ENCODE data around the gene RHOJ.
"Not testable (repeated sequence)": the region's sequence is repeated elsewhere in the genome, so short reads cannot be mapped to it uniquely, and the experiment has no call there.

The RHOJ gene

DNA sequence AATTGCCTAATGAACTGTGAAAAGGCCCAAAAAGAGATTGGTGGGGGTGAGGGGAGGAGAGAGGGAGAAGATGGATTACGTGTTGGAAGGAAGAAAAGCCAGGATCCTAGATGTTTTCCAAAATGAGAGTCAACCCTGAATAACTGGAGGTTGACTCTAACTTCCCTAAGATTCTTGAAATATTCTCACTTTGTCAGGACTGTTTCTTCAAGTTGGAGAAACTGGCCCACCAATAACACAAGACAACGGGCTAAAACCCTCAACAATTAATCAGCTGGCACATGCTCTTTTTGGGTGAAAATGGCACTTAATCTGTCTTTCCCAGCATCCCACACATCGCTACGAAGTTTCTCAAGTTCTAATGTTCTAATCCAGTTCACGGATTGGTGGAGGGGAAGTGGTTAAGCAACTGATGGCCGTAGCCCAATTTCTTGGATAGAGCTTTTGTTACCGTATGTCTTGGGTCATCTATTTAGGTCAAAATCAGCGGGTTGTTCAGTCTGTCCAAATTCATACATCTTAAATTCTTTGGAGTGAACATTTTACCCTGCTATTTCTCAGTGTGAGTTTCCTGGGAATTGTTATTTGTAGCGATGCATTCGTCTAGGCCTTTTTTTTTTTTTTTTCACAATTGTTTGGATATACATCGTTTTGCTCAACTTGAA, 65.5 kb downstream of the RHOJ start:
- Mint-ChIP-seq H3K9me3 (ENCODE audit: low read depth) (no peaks in the 10 kb centered on the region), H3K4me1 (ENCODE audit: low read depth) (no peaks in the 10 kb centered on the region), H3K36me3 (no peaks in the 10 kb centered on the region), H3K4me3 (no peak overlapping the region), H3K27ac (no peak overlapping the region), H3K27me3 (peaks cover 8% of the 10 kb centered on the region)

GRCh38 chr14:63273129-63273528, 68.9 kb downstream of the RHOJ start:
- peaks cover 3% of the 10 kb centered on the region for H3K27me3 Mint-ChIP-seq
- no peak overlapping the region for H3K27ac Mint-ChIP-seq
- no peaks in the 10 kb centered on the region for H3K9me3 Mint-ChIP-seq (ENCODE audit: low read depth)
- no peaks in the 10 kb centered on the region for H3K36me3 Mint-ChIP-seq
- H3K4me1 Mint-ChIP-seq (ENCODE audit: low read depth): no peaks in the 10 kb centered on the region
- H3K4me3 Mint-ChIP-seq: no peak overlapping the region

GRCh38 chr14:63273717-63274655, 69.7 kb downstream of the RHOJ start:
- Mint-ChIP-seq H3K9me3 (ENCODE audit: low read depth) (no peaks in the 10 kb centered on the region), H3K36me3 (no peaks in the 10 kb centered on the region), H3K4me3 (no peak overlapping the region), H3K27ac (no peak overlapping the region), H3K27me3 (peaks cover 2% of the 10 kb centered on the region), H3K4me1 (ENCODE audit: low read depth) (no peaks in the 10 kb centered on the region)

- Mint-ChIP-seq H3K4me3 (no peak overlapping the region), H3K27me3 (peaks cover 4% of the 10 kb centered on the region), H3K36me3 (no peaks in the 10 kb centered on the region), H3K4me1 (ENCODE audit: low read depth) (no peaks in the 10 kb centered on the region), H3K9me3 (ENCODE audit: low read depth) (no peaks in the 10 kb centered on the region), H3K27ac (no peak overlapping the region)
These were observed 71.4 kb downstream of the RHOJ start for GRCh38 chr14:63275611-63276010.

GRCh38 chr14:63276016-63276415, 71.8 kb downstream of the RHOJ start:
- no peak overlapping the region for H3K4me3 Mint-ChIP-seq
- no peaks in the 10 kb centered on the region for H3K9me3 Mint-ChIP-seq (ENCODE audit: low read depth)
- peaks cover 4% of the 10 kb centered on the region for H3K27me3 Mint-ChIP-seq

DNA sequence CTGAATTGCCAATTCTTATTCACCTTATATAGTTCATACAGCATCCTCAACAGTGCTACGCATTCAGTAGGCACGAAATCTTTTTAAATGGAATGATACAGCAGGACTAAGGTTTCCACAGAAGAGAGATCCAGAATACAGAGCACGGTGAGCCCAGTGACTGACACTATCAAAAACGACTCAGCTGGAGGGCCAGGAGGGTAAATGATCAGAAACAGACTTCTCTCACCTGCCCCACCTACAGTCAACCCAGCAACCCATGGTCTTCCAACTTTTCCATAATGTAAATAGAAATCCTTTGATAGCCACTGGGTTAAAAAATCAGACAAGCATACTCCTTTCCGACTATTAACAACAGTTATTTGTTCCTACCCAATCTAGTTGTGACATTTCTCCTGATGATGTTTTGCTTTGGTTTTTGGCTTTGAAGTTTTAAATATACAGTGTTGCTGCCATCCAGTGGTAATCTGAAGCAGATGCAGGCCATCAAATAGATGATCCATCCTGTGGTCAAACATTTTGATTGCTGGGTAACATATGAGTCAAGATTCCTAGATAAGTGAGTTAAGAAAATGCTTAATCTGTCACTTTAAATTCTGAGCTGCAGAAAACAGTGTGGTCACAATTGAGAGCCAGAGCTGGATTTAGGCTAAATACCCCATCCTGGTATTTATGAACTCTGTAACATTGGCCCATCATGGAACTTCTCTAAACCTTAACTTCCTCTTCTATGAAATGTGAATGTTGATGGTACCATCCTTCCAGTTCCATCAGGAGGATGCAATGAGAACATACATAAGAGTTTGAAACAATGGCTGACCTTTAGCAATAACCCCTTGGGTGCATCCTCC, 72.5 kb downstream of the RHOJ start:
- Mint-ChIP-seq H3K27me3 (peaks cover 4% of the 10 kb centered on the region), H3K36me3 (no peaks in the 10 kb centered on the region), H3K4me1 (ENCODE audit: low read depth) (no peaks in the 10 kb centered on the region), H3K27ac (no peak overlapping the region), H3K4me3 (no peak overlapping the region), H3K9me3 (ENCODE audit: low read depth) (no peaks in the 10 kb centered on the region)

More at GRCh38 chr14:63276016-63276415, 71.8 kb downstream of the RHOJ start:
- Mint-ChIP-seq H3K4me1 (ENCODE audit: low read depth) (no peaks in the 10 kb centered on the region), H3K36me3 (no peaks in the 10 kb centered on the region), H3K27ac (no peak overlapping the region)

GRCh38 chr14:63277591-63278183, 73.4 kb downstream of the RHOJ start:
- Mint-ChIP-seq H3K9me3 (ENCODE audit: low read depth) (no peaks in the 10 kb centered on the region), H3K36me3 (no peaks in the 10 kb centered on the region), H3K27ac (no peak overlapping the region), H3K27me3 (peaks cover 2% of the 10 kb centered on the region), H3K4me3 (no peak overlapping the region), H3K4me1 (ENCODE audit: low read depth) (no peaks in the 10 kb centered on the region)

- not testable (repeated sequence) for H3K4me3 Mint-ChIP-seq; H3K9me3 Mint-ChIP-seq (ENCODE audit: low read depth); H3K4me1 Mint-ChIP-seq (ENCODE audit: low read depth)
These were observed 75.7 kb downstream of the RHOJ start for GRCh38 chr14:63279933-63280332.

DNA sequence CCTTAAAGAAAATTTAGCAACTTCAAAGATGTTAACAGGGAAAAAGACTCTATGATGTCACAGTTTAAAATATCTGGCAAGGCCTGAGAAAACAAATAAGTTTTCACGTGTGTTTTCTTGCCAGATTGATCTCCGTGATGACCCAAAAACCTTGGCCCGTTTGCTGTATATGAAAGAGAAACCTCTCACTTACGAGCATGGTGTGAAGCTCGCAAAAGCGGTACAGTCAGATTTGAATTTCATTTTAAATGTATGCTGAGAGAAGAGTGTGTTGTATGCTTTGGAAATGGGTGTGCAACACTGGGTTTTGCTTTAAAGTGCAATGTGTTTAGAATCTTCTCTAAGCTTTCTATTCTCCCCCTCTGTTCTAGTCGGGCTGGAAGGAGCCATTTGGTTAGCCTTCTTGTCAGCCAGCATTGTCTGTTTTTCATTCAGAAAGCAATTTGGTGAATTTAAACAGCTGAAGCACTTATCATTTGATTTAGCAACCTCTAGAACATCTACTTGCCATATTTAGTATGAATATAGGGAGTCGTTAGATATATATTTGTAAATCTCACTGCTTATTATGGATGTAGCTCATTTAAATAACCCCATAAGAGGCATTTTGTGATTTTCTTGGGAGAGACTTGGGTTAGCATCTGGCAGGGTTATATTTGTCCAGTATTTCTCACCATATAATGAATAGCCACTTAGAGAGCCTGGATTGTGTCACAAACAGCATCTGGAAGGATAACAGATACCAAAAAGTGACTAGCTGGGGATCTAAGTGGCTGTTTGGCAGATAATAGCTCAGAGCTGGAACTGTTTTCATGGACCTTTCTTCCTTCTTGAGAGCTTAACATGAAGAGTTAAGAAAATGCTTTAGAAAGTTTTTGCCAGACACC, 79.0 kb downstream of the RHOJ start:
- peaks cover 2% of the 10 kb centered on the region for H3K27me3 Mint-ChIP-seq

More at GRCh38 chr14:63279933-63280332, 75.7 kb downstream of the RHOJ start:
- H3K36me3 Mint-ChIP-seq, H3K27ac Mint-ChIP-seq, H3K27me3 Mint-ChIP-seq: not testable (repeated sequence)

GRCh38 chr14:63283884-63284248, 79.6 kb downstream of the RHOJ start:
- Mint-ChIP-seq H3K27ac (no peak overlapping the region), H3K27me3 (peaks cover 3% of the 10 kb centered on the region), H3K4me3 (no peak overlapping the region), H3K36me3 (no peaks in the 10 kb centered on the region), H3K4me1 (ENCODE audit: low read depth) (no peaks in the 10 kb centered on the region), H3K9me3 (ENCODE audit: low read depth) (no peaks in the 10 kb centered on the region)

More for the DNA sequence above, 79.0 kb downstream of the RHOJ start:
- Mint-ChIP-seq H3K36me3 (no peaks in the 10 kb centered on the region), H3K4me3 (no peak overlapping the region), H3K9me3 (ENCODE audit: low read depth) (no peaks in the 10 kb centered on the region), H3K4me1 (ENCODE audit: low read depth) (no peaks in the 10 kb centered on the region), H3K27ac (no peak overlapping the region)

DNA sequence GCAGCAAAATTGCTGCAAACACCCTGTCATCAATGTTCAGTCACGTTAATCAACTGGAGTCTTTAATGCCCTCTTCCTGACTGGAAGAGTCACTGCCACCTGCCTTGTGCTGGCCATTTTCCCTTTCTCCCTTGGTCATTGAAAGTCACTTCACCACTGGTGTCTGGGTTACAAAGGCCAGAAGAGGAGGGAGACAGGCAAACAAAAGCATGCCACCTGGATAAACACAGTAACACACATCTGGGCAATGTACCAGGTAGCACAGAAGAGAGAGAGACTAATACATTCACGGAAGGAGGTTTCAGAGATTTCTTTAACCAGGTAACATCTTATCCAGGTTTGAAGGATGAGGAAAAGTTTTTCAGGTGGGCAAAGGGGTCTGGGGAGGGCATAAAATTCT, 81.8 kb downstream of the RHOJ start:
- H3K27ac Mint-ChIP-seq: no peak overlapping the region
- no peaks in the 10 kb centered on the region for H3K9me3 Mint-ChIP-seq (ENCODE audit: low read depth)
- H3K36me3 Mint-ChIP-seq: no peaks in the 10 kb centered on the region
- no peak overlapping the region for H3K4me3 Mint-ChIP-seq
- no peaks in the 10 kb centered on the region for H3K4me1 Mint-ChIP-seq (ENCODE audit: low read depth)
- peaks cover 5% of the 10 kb centered on the region for H3K27me3 Mint-ChIP-seq

- Mint-ChIP-seq H3K4me1 (ENCODE audit: low read depth) (no peaks in the 10 kb centered on the region), H3K4me3 (no peak overlapping the region), H3K36me3 (no peaks in the 10 kb centered on the region), H3K27ac (no peak overlapping the region), H3K9me3 (ENCODE audit: low read depth) (no peaks in the 10 kb centered on the region), H3K27me3 (peaks cover 9% of the 10 kb centered on the region)
These were observed 83.6 kb downstream of the RHOJ start for GRCh38 chr14:63287666-63288483.

DNA sequence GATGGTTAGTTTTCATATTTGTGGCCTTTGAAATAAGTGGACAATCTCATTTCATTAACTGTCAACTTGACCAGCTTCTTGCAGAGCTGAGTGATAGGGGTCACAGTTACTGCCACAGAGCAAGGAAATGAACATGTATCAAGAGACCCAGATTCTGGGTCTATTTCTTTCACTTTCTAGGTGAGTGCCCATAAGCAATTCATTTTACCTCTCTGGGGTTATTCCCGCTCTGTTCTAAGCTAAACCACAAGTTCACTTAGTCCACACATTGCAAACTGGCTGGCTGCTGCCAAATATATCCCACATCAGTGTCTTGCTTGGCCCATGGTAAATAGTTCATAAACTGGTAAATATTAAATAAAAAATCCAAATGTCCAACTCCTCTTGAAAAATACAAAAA, 84.6 kb downstream of the RHOJ start:
- no peaks in the 10 kb centered on the region for H3K4me1 Mint-ChIP-seq (ENCODE audit: low read depth)
- no peaks in the 10 kb centered on the region for H3K9me3 Mint-ChIP-seq (ENCODE audit: low read depth)
- no peaks in the 10 kb centered on the region for H3K36me3 Mint-ChIP-seq
- no peak overlapping the region for H3K4me3 Mint-ChIP-seq
- H3K27ac Mint-ChIP-seq: no peak overlapping the region
- H3K27me3 Mint-ChIP-seq: peaks cover 9% of the 10 kb centered on the region
